CD14-positive monocyte (primary cell): ENCODE measurements around the gene C17orf67. TPM values are rescaled to one million over a fixed set of nuclear protein-coding genes. Genes with fewer than 3 reads are reported as not detected.

Experiments used
- DNase-seq, 3 donors: peaks; one replicate each; pipeline ENCODE4 v3.0.0-alpha.2; 2011 to 2022
- H2AFZ ChIP-seq: 2 replicates; pipeline ENCODE4 v1.6.0; 2012; ENCODE audit warnings: mild to moderate bottlenecking, low read depth, low read length, inconsistent platforms; ENCODE audit not compliant: insufficient read depth, poor library complexity, severe bottlenecking
- H3K27ac ChIP-seq, 2 donors: 1 replicate in 1 of 2; 2 replicates in 1 of 2; pipeline ENCODE4 v1.5.1; 2012 to 2013; ENCODE audit warnings: low read length in 2 of 2, control low read depth in 1 of 2, inconsistent platforms in 1 of 2, low read depth in 1 of 2, mild to moderate bottlenecking in 1 of 2
- H3K27me3 ChIP-seq, 2 donors: one replicate each; pipeline versions ENCODE4 v1.6.0 to v1.6.1; 2011 to 2013; ENCODE audit warnings: low read length in 2 of 2; ENCODE audit not compliant: control insufficient read depth in 2 of 2, insufficient read depth in 2 of 2
- H3K36me3 ChIP-seq, 2 donors: replicated peaks in 1 of 2; 1 replicate in 1 of 2; 2 replicates in 1 of 2; pipeline versions ENCODE4 v1.5.1 to v1.6.1; 2012 to 2013; ENCODE audit warnings: low read length in 2 of 2, control low read depth in 1 of 2, inconsistent platforms in 1 of 2, mild to moderate bottlenecking in 1 of 2; ENCODE audit not compliant: insufficient read depth in 2 of 2, control insufficient read depth in 1 of 2
- H3K4me1 ChIP-seq, 2 donors: 1 replicate in 1 of 2; 2 replicates in 1 of 2; pipeline versions ENCODE4 v1.5.1 to v1.6.1; 2012 to 2013; ENCODE audit warnings: low read length in 2 of 2, control low read depth in 1 of 2, inconsistent platforms in 1 of 2, mild to moderate bottlenecking in 1 of 2, moderate library complexity in 1 of 2; ENCODE audit not compliant: insufficient read depth in 2 of 2, control insufficient read depth in 1 of 2
- H3K4me2 ChIP-seq: replicated peaks from 2 replicates; pipeline ENCODE3; 2012; ENCODE audit warnings: low read length, moderate library complexity, mild to moderate bottlenecking; ENCODE audit not compliant: poor library complexity, severe bottlenecking; ENCODE audit errors: extremely low read depth
- H3K4me3 ChIP-seq, 3 experiments: fragments of 200-600 bp in 1 of 3; sonication (generic) in 1 of 3; replicated peaks in 1 of 3; 1 replicate in 2 of 3; 2 replicates in 1 of 3; pipeline ENCODE4 v1.5.1; 2011 to 2013; ENCODE audit warnings: low read length in 3 of 3, mild to moderate bottlenecking in 3 of 3, control low read depth in 2 of 3, low read depth in 2 of 3, inconsistent platforms in 1 of 3, moderate library complexity in 1 of 3
- H3K79me2 ChIP-seq: 2 replicates; pipeline ENCODE4 v1.6.0; 2012; ENCODE audit warnings: mild to moderate bottlenecking, control low read depth, inconsistent platforms, low read length, moderate library complexity; ENCODE audit not compliant: insufficient read depth
- H3K9ac ChIP-seq: 2 replicates; pipeline ENCODE4 v1.6.0; 2017; ENCODE audit warnings: low read length, mild to moderate bottlenecking; ENCODE audit not compliant: insufficient read depth, poor library complexity, severe bottlenecking
- H3K9me3 ChIP-seq, 2 donors: replicated peaks in 1 of 2; 1 replicate in 1 of 2; 2 replicates in 1 of 2; pipeline versions ENCODE4 v1.5.1 to v1.6.1; 2012 to 2013; ENCODE audit warnings: low read length in 2 of 2, control low read depth in 1 of 2; ENCODE audit not compliant: control insufficient read depth in 1 of 2, insufficient read depth in 1 of 2
- H4K20me1 ChIP-seq: 2 replicates; pipeline ENCODE4 v1.6.0; 2012; ENCODE audit warnings: mild to moderate bottlenecking, low read length, control low read depth, moderate library complexity; ENCODE audit not compliant: insufficient read depth
- H3K27ac Mint-ChIP-seq, 7 donors: one replicate each; pipeline ENCODE4 v1.8.0; 2020; ENCODE audit warnings: mild to moderate bottlenecking in 7 of 7, mixed read lengths in 7 of 7, moderate library complexity in 6 of 7, inconsistent platforms in 2 of 7
- H3K27me3 Mint-ChIP-seq, 3 donors: one replicate each; pipeline ENCODE4 v1.8.0; 2021 to 2022; ENCODE audit warnings: low read depth in 3 of 3, mild to moderate bottlenecking in 3 of 3, mixed read lengths in 3 of 3, moderate library complexity in 3 of 3, inconsistent platforms in 1 of 3
- H3K36me3 Mint-ChIP-seq, 2 donors: one replicate each; pipeline ENCODE4 v1.8.0; 2020; ENCODE audit warnings: mixed read lengths in 2 of 2, inconsistent platforms in 1 of 2, mild to moderate bottlenecking in 1 of 2
- H3K4me1 Mint-ChIP-seq: one replicate; pipeline ENCODE4 v1.8.0; 2020; ENCODE audit warnings: mild to moderate bottlenecking, mixed read lengths
- H3K4me3 Mint-ChIP-seq, 2 donors: one replicate each; pipeline ENCODE4 v1.8.0; 2020; ENCODE audit warnings: mild to moderate bottlenecking in 2 of 2, mixed read lengths in 2 of 2, moderate library complexity in 1 of 2
- H3K9me3 Mint-ChIP-seq, 7 donors: one replicate each; pipeline ENCODE4 v1.8.0; 2020 to 2022; ENCODE audit warnings: mixed read lengths in 7 of 7, mild to moderate bottlenecking in 6 of 7, moderate library complexity in 6 of 7, inconsistent platforms in 2 of 7
- CTCF ChIP-seq: fragments of 200-600 bp; IDR thresholded peaks from one replicate; pipeline ENCODE4 v1.8.0; 2022; ENCODE audit warnings: antibody characterized with exemption, mild to moderate bottlenecking
- WGBS: methylation state at CpG from one replicate; pipeline ENCODE4 v1.1.5; 2013; ENCODE audit warnings: missing lambda C conversion rate; ENCODE audit not compliant: insufficient coverage; 5-methylcytosine and 5-hydroxymethylcytosine counted together
- intact Hi-C, 2 donors: fragments of 100-400 bp; cut with micrococcal nuclease; formaldehyde crosslinking; loops; one replicate each; pipeline versions ENCODE4 v1.15.0 to v1.15.1; 2023
- polyA plus RNA-seq, 3 donors: library from polyadenylated mRNA; depleted of rRNA in 1 of 3; unstranded in 2 of 3; stranded (reverse) in 1 of 3; fragments of 300-500 nt in 2 of 3; fragments of >200 nt in 1 of 3; fragmentation: Illumina TruSeq in 2 of 3; gene quantifications; 1 replicate in 2 of 3; 2 replicates in 1 of 3; pipeline ENCODE4 v1.2.3, GENCODE V29; 2012 to 2021

C17orf67 gene
- polyA plus RNA-seq, 3 donors = 0.56 to 0.57 (median 0.56) TPM

GRCh38 chr17:56807723-56808122 lies 26.0 kb downstream of the C17orf67 start:
- Histone ChIP-seq H2AFZ (no peak overlapping the region), H3K9me3 (no peaks in the 10 kb centered on the region), H3K79me2 (no peaks in the 10 kb centered on the region), H3K27me3 (no peaks in the 10 kb centered on the region), H3K9ac (no peak overlapping the region), H3K4me2 (no peak overlapping the region), H3K36me3 (no peaks in the 10 kb centered on the region), H3K27ac (no peak overlapping the region), H3K4me3 (no peak overlapping the region), H4K20me1 (no peaks in the 10 kb centered on the region), H3K4me1 (no peaks in the 10 kb centered on the region)
- WGBS = no CpG with 5 or more reads among the region's 3 CpGs
- Mint-ChIP-seq H3K27me3 (peaks cover 0 to 2% (median 1%) of the 10 kb centered on the region in 3 donors), H3K4me3 (no peak overlapping the region), H3K4me1 (peaks cover 2% of the 10 kb centered on the region), H3K36me3 (no peaks in the 10 kb centered on the region), H3K9me3 (no peaks in the 10 kb centered on the region), H3K27ac (no peak overlapping the region)
- no peak for DNase-seq
- intact Hi-C loops = no loop called here
- no peak for TF ChIP-seq CTCF

- Mint-ChIP-seq H3K4me1 (peaks cover 2% of the 10 kb centered on the region), H3K27ac (peak overlapping the region in 1 of 7 donors; percentile 4), H3K27me3 (peaks cover 0 to 1% (median 0%) of the 10 kb centered on the region in 3 donors), H3K4me3 (no peak overlapping the region), H3K9me3 (no peaks in the 10 kb centered on the region), H3K36me3 (no peaks in the 10 kb centered on the region)
- Histone ChIP-seq H3K4me2 (no peak overlapping the region), H3K79me2 (no peaks in the 10 kb centered on the region), H4K20me1 (no peaks in the 10 kb centered on the region), H2AFZ (no peak overlapping the region), H3K36me3 (no peaks in the 10 kb centered on the region), H3K4me3 (no peak overlapping the region), H3K9me3 (no peaks in the 10 kb centered on the region), H3K4me1 (no peaks in the 10 kb centered on the region), H3K27me3 (no peaks in the 10 kb centered on the region), H3K9ac (no peak overlapping the region), H3K27ac (no peak overlapping the region)
- 79% methylated on average over 4 of the region's 4 CpGs for WGBS
- intact Hi-C loops = no loop called here
- no peak for DNase-seq
- TF ChIP-seq CTCF = no peak
These were observed 26.8 kb downstream of the C17orf67 start for GRCh38 chr17:56806949-56807348.
